Spinal cord (tissue), 10 donors: ENCODE data around the gene LDLRAD4. TPM values are rescaled to one million over a fixed set of nuclear protein-coding genes. Genes with fewer than 3 reads are reported as not detected.
A peak's percentile ranks its signal among the peaks of the same experiment; 100 is the strongest.

Experiments
- DNase-seq, 6 donors: peaks; one replicate each; pipeline versions ENCODE4 v3.0.0 to v3.0.0-alpha.2; 2013 to 2015; ENCODE audit warnings: low spot score in 6 of 6, low read depth in 4 of 6
- H3K27ac ChIP-seq: one replicate; pipeline ENCODE4 v1.5.1; 2013; ENCODE audit warnings: low read depth, low read length, control low read depth
- H3K27me3 ChIP-seq: one replicate; pipeline ENCODE4 v1.6.1; 2013; ENCODE audit warnings: low read length; ENCODE audit not compliant: control insufficient read depth, insufficient read depth
- H3K36me3 ChIP-seq: one replicate; pipeline ENCODE4 v1.6.1; 2013; ENCODE audit warnings: low read length; ENCODE audit not compliant: control insufficient read depth, insufficient read depth
- H3K4me1 ChIP-seq: one replicate; pipeline ENCODE4 v1.6.1; 2013; ENCODE audit warnings: low read length; ENCODE audit not compliant: control insufficient read depth, insufficient read depth
- H3K4me3 ChIP-seq: one replicate; pipeline ENCODE4 v1.5.1; 2013; ENCODE audit warnings: low read depth, low read length, control low read depth
- H3K9me3 ChIP-seq: one replicate; pipeline ENCODE4 v1.6.1; 2013; ENCODE audit warnings: low read length; ENCODE audit not compliant: control insufficient read depth, insufficient read depth
- WGBS: methylation state at CpG from one replicate; pipeline ENCODE4 v1.1.5; 2013; ENCODE audit warnings: missing lambda C conversion rate; ENCODE audit not compliant: insufficient coverage; 5-methylcytosine and 5-hydroxymethylcytosine counted together
- polyA plus RNA-seq, 2 donors: library from polyadenylated mRNA; unstranded; fragments of 120-200 nt; gene quantifications; one replicate each; pipeline ENCODE4 v1.2.1, GENCODE V29; 2013; ENCODE audit not compliant: insufficient read length in 2 of 2
- total RNA-seq, 2 donors: library from RNA; depleted of rRNA in 1 of 2; stranded (reverse); fragments of 120-200 nt in 1 of 2; fragments of >200 nt in 1 of 2; gene quantifications; one replicate each; pipeline versions ENCODE4 v1.2.3 to v1.2.4, GENCODE V29; 2013 to 2014
- donor health status: healthy.

LDLRAD4 gene
- total and polyA plus RNA-seq, 4 donors, result 26.7 to 67.7 (median 38.5) TPM

- no peaks in the 10 kb centered on the region for H3K27me3 ChIP-seq
- no peak overlapping the region for H3K4me3 ChIP-seq
- no peak overlapping the region for H3K27ac ChIP-seq
- WGBS, result 100% methylated on average over 1 of the region's 3 CpGs
- peaks cover 42% of the 10 kb centered on the region for H3K4me1 ChIP-seq
- no peak for DNase-seq
- no peaks in the 10 kb centered on the region for H3K9me3 ChIP-seq
- H3K36me3 ChIP-seq, result peaks cover 4% of the 10 kb centered on the region
Observed at GRCh38 chr18:13305301-13305700, 86.7 kb downstream of the LDLRAD4 start.

- H3K4me1 ChIP-seq, result peaks cover 33% of the 10 kb centered on the region
- H3K36me3 ChIP-seq, result peaks cover 3% of the 10 kb centered on the region
- no peak overlapping the region for H3K27ac ChIP-seq
- no peaks in the 10 kb centered on the region for H3K9me3 ChIP-seq
- 83% methylated on average over 2 of the region's 4 CpGs for WGBS
- no peaks in the 10 kb centered on the region for H3K27me3 ChIP-seq
- DNase-seq, result no peak
- H3K4me3 ChIP-seq, result no peak overlapping the region
Observed at GRCh38 chr18:13306583-13306982, 88.0 kb downstream of the LDLRAD4 start.

- WGBS, result 97% methylated on average over 8 of the region's 9 CpGs
- Histone ChIP-seq H3K27ac (no peak overlapping the region), H3K36me3 (peaks cover 3% of the 10 kb centered on the region), H3K9me3 (no peaks in the 10 kb centered on the region), H3K4me3 (no peak overlapping the region), H3K27me3 (no peaks in the 10 kb centered on the region), H3K4me1 (peaks cover 16% of the 10 kb centered on the region)
- DNase-seq, result no peak
Observed at GRCh38 chr18:13308369-13308768, 89.8 kb downstream of the LDLRAD4 start.

GRCh38 chr18:13309031-13309747 is 90.6 kb downstream of the LDLRAD4 start:
- no peak overlapping the region for H3K4me3 ChIP-seq
- 68% methylated on average over 9 of the region's 12 CpGs for WGBS
- peak in 2 of 6 donors; percentile 21 to 93 for DNase-seq
- H3K27ac ChIP-seq, result no peak overlapping the region
- peaks cover 9% of the 10 kb centered on the region for H3K4me1 ChIP-seq
- no peaks in the 10 kb centered on the region for H3K9me3 ChIP-seq
- H3K36me3 ChIP-seq, result peaks cover 3% of the 10 kb centered on the region
- H3K27me3 ChIP-seq, result no peaks in the 10 kb centered on the region

GRCh38 chr18:13309748-13310670 is 91.4 kb downstream of the LDLRAD4 start:
- H3K36me3 ChIP-seq, result peaks cover 3% of the 10 kb centered on the region
- H3K4me3 ChIP-seq, result no peak overlapping the region
- WGBS, result 78% methylated on average over 8 of the region's 13 CpGs
- no peaks in the 10 kb centered on the region for H3K27me3 ChIP-seq
- DNase-seq, result no peak
- no peak overlapping the region for H3K27ac ChIP-seq
- peaks cover 3% of the 10 kb centered on the region for H3K4me1 ChIP-seq
- no peaks in the 10 kb centered on the region for H3K9me3 ChIP-seq

GRCh38 chr18:13311193-13311592 is 92.6 kb downstream of the LDLRAD4 start:
- Histone ChIP-seq H3K27me3 (no peaks in the 10 kb centered on the region), H3K36me3 (peaks cover 3% of the 10 kb centered on the region), H3K4me3 (no peak overlapping the region), H3K4me1 (peaks cover 3% of the 10 kb centered on the region), H3K27ac (no peak overlapping the region), H3K9me3 (no peaks in the 10 kb centered on the region)
- 90% methylated on average over 10 of the region's 10 CpGs for WGBS
- DNase-seq, result no peak

GRCh38 chr18:13312515-13312914 is 94.0 kb downstream of the LDLRAD4 start:
- WGBS, result no CpG with 5 or more reads among the region's 4 CpGs
- Histone ChIP-seq H3K27me3 (no peaks in the 10 kb centered on the region), H3K4me3 (no peak overlapping the region), H3K36me3 (peaks cover 3% of the 10 kb centered on the region), H3K27ac (no peak overlapping the region), H3K9me3 (no peaks in the 10 kb centered on the region), H3K4me1 (peaks cover 3% of the 10 kb centered on the region)
- DNase-seq, result no peak

GRCh38 chr18:13313006-13313686 is 94.6 kb downstream of the LDLRAD4 start:
- Histone ChIP-seq H3K4me3 (no peak overlapping the region), H3K27ac (no peak overlapping the region), H3K9me3 (no peaks in the 10 kb centered on the region), H3K27me3 (no peaks in the 10 kb centered on the region), H3K4me1 (peaks cover 3% of the 10 kb centered on the region), H3K36me3 (peaks cover 3% of the 10 kb centered on the region)
- DNase-seq, result no peak
- WGBS, result 91% methylated on average over 19 of the region's 19 CpGs

- 100% methylated on average over 1 of the region's 2 CpGs for WGBS
- H3K4me3 ChIP-seq, result no peak overlapping the region
- DNase-seq, result no peak
- H3K27ac ChIP-seq, result no peak overlapping the region
- H3K9me3 ChIP-seq, result no peaks in the 10 kb centered on the region
- peaks cover 3% of the 10 kb centered on the region for H3K36me3 ChIP-seq
- peaks cover 3% of the 10 kb centered on the region for H3K4me1 ChIP-seq
- no peaks in the 10 kb centered on the region for H3K27me3 ChIP-seq
Observed at GRCh38 chr18:13315000-13315399, 96.4 kb downstream of the LDLRAD4 start.
